Measurements from ENCODE around the gene DKC1. TPM values are rescaled to one million over a fixed set of nuclear protein-coding genes. Genes with fewer than 3 reads are reported as not detected.
A peak's percentile ranks its signal among the peaks of the same experiment; 100 is the strongest.

The DKC1 gene
- total RNA-seq, 1 experiment from 2014 or later, result 48.1 TPM

- Histone ChIP-seq H3K27ac (no peak overlapping the region), H3K9me3 (replicated peaks) (no peaks in the 10 kb centered on the region), H3K27me3 (replicated peaks) (no peaks in the 10 kb centered on the region), H3K4me3 (no peak overlapping the region), H3K36me3 (no peaks in the 10 kb centered on the region), H3K4me1 (replicated peaks) (peaks cover 71% of the 10 kb centered on the region)
- no peak for DNase-seq (ENCODE audit: low read depth in 1 of 2, low spot score in 2 of 2)
These were observed 32.3 kb upstream of the DKC1 start for GRCh38 chrX:154730253-154730891.

- no peak overlapping the region for H3K4me3 ChIP-seq
- H3K27ac ChIP-seq, result no peak overlapping the region
- no peaks in the 10 kb centered on the region for H3K9me3 ChIP-seq (replicated peaks)
- H3K27me3 ChIP-seq (replicated peaks), result no peaks in the 10 kb centered on the region
- DNase-seq (ENCODE audit: low read depth in 1 of 2, low spot score in 2 of 2), result no peak
- no peaks in the 10 kb centered on the region for H3K36me3 ChIP-seq
- H3K4me1 ChIP-seq (replicated peaks), result peaks cover 79% of the 10 kb centered on the region
These were observed 31.5 kb upstream of the DKC1 start for GRCh38 chrX:154731184-154731583.

GRCh38 chrX:154731881-154732280, 30.8 kb upstream of the DKC1 start:
- no peaks in the 10 kb centered on the region for H3K9me3 ChIP-seq (replicated peaks)
- peaks cover 86% of the 10 kb centered on the region for H3K4me1 ChIP-seq (replicated peaks)
- H3K4me3 ChIP-seq, result no peak overlapping the region
- H3K27ac ChIP-seq, result no peak overlapping the region
- DNase-seq (ENCODE audit: low read depth in 1 of 2, low spot score in 2 of 2), result no peak
- H3K27me3 ChIP-seq (replicated peaks), result no peaks in the 10 kb centered on the region
- H3K36me3 ChIP-seq, result no peaks in the 10 kb centered on the region

GRCh38 chrX:154732421-154733065, 30.1 kb upstream of the DKC1 start:
- Histone ChIP-seq H3K4me1 (replicated peaks) (peaks cover 84% of the 10 kb centered on the region), H3K9me3 (replicated peaks) (no peaks in the 10 kb centered on the region), H3K27ac (peak overlapping the region; percentile 43), H3K36me3 (no peaks in the 10 kb centered on the region), H3K27me3 (replicated peaks) (no peaks in the 10 kb centered on the region), H3K4me3 (no peak overlapping the region)
- peak; percentile 44 to 57 for DNase-seq (ENCODE audit: low read depth in 1 of 2, low spot score in 2 of 2)

- H3K4me3 ChIP-seq, result no peak overlapping the region
- H3K9me3 ChIP-seq (replicated peaks), result no peaks in the 10 kb centered on the region
- no peaks in the 10 kb centered on the region for H3K36me3 ChIP-seq
- peak overlapping the region; percentile 43 for H3K27ac ChIP-seq
- peaks cover 84% of the 10 kb centered on the region for H3K4me1 ChIP-seq (replicated peaks)
- DNase-seq (ENCODE audit: low read depth in 1 of 2, low spot score in 2 of 2), result no peak
- no peaks in the 10 kb centered on the region for H3K27me3 ChIP-seq (replicated peaks)
These were observed 29.6 kb upstream of the DKC1 start for GRCh38 chrX:154733066-154733425.

GRCh38 chrX:154734061-154734781, 28.4 kb upstream of the DKC1 start:
- H3K4me1 ChIP-seq (replicated peaks), result peaks cover 82% of the 10 kb centered on the region

GRCh38 chrX:154735695-154736393, 26.8 kb upstream of the DKC1 start:
- H3K27me3 ChIP-seq (replicated peaks), result no peaks in the 10 kb centered on the region
- peaks cover 67% of the 10 kb centered on the region for H3K4me1 ChIP-seq (replicated peaks)
- H3K36me3 ChIP-seq, result no peaks in the 10 kb centered on the region
- no peaks in the 10 kb centered on the region for H3K9me3 ChIP-seq (replicated peaks)
- H3K4me3 ChIP-seq, result no peak overlapping the region
- peak overlapping the region; percentile 73 for H3K27ac ChIP-seq
- peak; percentile 44 to 62 for DNase-seq (ENCODE audit: low read depth in 1 of 2, low spot score in 2 of 2)

More at GRCh38 chrX:154734061-154734781, 28.4 kb upstream of the DKC1 start:
- no peak overlapping the region for H3K4me3 ChIP-seq
- DNase-seq (ENCODE audit: low read depth in 1 of 2, low spot score in 2 of 2), result peak; percentile 44 to 57
- H3K9me3 ChIP-seq (replicated peaks), result no peaks in the 10 kb centered on the region
- H3K36me3 ChIP-seq, result no peaks in the 10 kb centered on the region
- H3K27me3 ChIP-seq (replicated peaks), result no peaks in the 10 kb centered on the region
- H3K27ac ChIP-seq, result peak overlapping the region; percentile 63

GRCh38 chrX:154737136-154737535, 25.5 kb upstream of the DKC1 start:
- DNase-seq (ENCODE audit: low read depth in 1 of 2, low spot score in 2 of 2), result no peak
- peak overlapping the region; percentile 73 for H3K27ac ChIP-seq
- no peaks in the 10 kb centered on the region for H3K36me3 ChIP-seq
- peaks cover 63% of the 10 kb centered on the region for H3K4me1 ChIP-seq (replicated peaks)
- no peaks in the 10 kb centered on the region for H3K9me3 ChIP-seq (replicated peaks)
- no peak overlapping the region for H3K4me3 ChIP-seq
- no peaks in the 10 kb centered on the region for H3K27me3 ChIP-seq (replicated peaks)

GRCh38 chrX:154738011-154738738, 24.5 kb upstream of the DKC1 start:
- Histone ChIP-seq H3K4me3 (no peak overlapping the region), H3K4me1 (replicated peaks) (peaks cover 52% of the 10 kb centered on the region), H3K27ac (peak overlapping the region; percentile 63), H3K9me3 (replicated peaks) (no peaks in the 10 kb centered on the region), H3K27me3 (replicated peaks) (no peaks in the 10 kb centered on the region), H3K36me3 (no peaks in the 10 kb centered on the region)
- DNase-seq (ENCODE audit: low read depth in 1 of 2, low spot score in 2 of 2), result peak; percentile 52 to 57

GRCh38 chrX:154739952-154740465, 22.7 kb upstream of the DKC1 start:
- peaks cover 34% of the 10 kb centered on the region for H3K4me1 ChIP-seq (replicated peaks)
- no peaks in the 10 kb centered on the region for H3K27me3 ChIP-seq (replicated peaks)
- no peaks in the 10 kb centered on the region for H3K9me3 ChIP-seq (replicated peaks)
- H3K27ac ChIP-seq, result no peak overlapping the region
- no peak for DNase-seq (ENCODE audit: low read depth in 1 of 2, low spot score in 2 of 2)
- H3K4me3 ChIP-seq, result no peak overlapping the region
- no peaks in the 10 kb centered on the region for H3K36me3 ChIP-seq

GRCh38 chrX:154742613-154743012, 20.1 kb upstream of the DKC1 start:
- H3K36me3 ChIP-seq, result no peaks in the 10 kb centered on the region
- no peak for DNase-seq (ENCODE audit: low read depth in 1 of 2, low spot score in 2 of 2)
- no peak overlapping the region for H3K27ac ChIP-seq
- H3K9me3 ChIP-seq (replicated peaks), result no peaks in the 10 kb centered on the region
- no peaks in the 10 kb centered on the region for H3K27me3 ChIP-seq (replicated peaks)
- no peak overlapping the region for H3K4me3 ChIP-seq
- peaks cover 10% of the 10 kb centered on the region for H3K4me1 ChIP-seq (replicated peaks)

GRCh38 chrX:154748712-154749339, 13.8 kb upstream of the DKC1 start:
- no peak overlapping the region for H3K27ac ChIP-seq
- no peak overlapping the region for H3K4me3 ChIP-seq
- no peaks in the 10 kb centered on the region for H3K36me3 ChIP-seq
- DNase-seq (ENCODE audit: low read depth in 1 of 2, low spot score in 2 of 2), result peak in 1 of 2 experiments; percentile 68
- 0 out of 2 replicates have a peak, but pooled peaks cover 3% of the 10 kb centered on the region for H3K4me1 ChIP-seq (replicated peaks)
- H3K27me3 ChIP-seq (replicated peaks), result no peaks in the 10 kb centered on the region; the same call in 1 of the 2 replicates
- H3K9me3 ChIP-seq (replicated peaks), result no peaks in the 10 kb centered on the region
